ENCODE data around the gene RUVBL1.

Gene RUVBL1

GRCh38 chr3:128062033-128062745 is 61.4 kb downstream of the RUVBL1 start:
- Histone ChIP-seq H3K4me3 (no peak overlapping the region), H3K27ac (no peak overlapping the region)
- no peak for TF ChIP-seq CTCF (IDR thresholded peaks at IDR 0.05)
- no peak for DNase-seq (ENCODE audit: low spot score)

GRCh38 chr3:128060473-128061381 is 62.9 kb downstream of the RUVBL1 start:
- no peak for TF ChIP-seq CTCF (IDR thresholded peaks at IDR 0.05)
- H3K27ac ChIP-seq = no peak overlapping the region
- DNase-seq (ENCODE audit: low spot score) = no peak
- H3K4me3 ChIP-seq = no peak overlapping the region

GRCh38 chr3:128056258-128056657 is 67.4 kb downstream of the RUVBL1 start:
- no peak overlapping the region for H3K4me3 ChIP-seq
- no peak for DNase-seq (ENCODE audit: low spot score)
- TF ChIP-seq CTCF (IDR thresholded peaks at IDR 0.05) = no peak
- H3K27ac ChIP-seq = no peak overlapping the region

- Histone ChIP-seq H3K4me3 (peak overlapping the region; percentile 99), H3K27ac (peak overlapping the region in 1 of 2 donors; percentile 22)
- TF ChIP-seq CTCF (IDR thresholded peaks at IDR 0.05) = no peak
- no peak for DNase-seq (ENCODE audit: low spot score)
Observed at GRCh38 chr3:128054367-128054766, 69.2 kb downstream of the RUVBL1 start.

- peak overlapping the region; percentile 99 for H3K4me3 ChIP-seq
- peak overlapping the region; percentile 14 to 22 for H3K27ac ChIP-seq
- TF ChIP-seq CTCF (IDR thresholded peaks at IDR 0.05) = no peak
- no peak for DNase-seq (ENCODE audit: low spot score)
Observed at GRCh38 chr3:128053614-128054013, 70.0 kb downstream of the RUVBL1 start.

GRCh38 chr3:128052595-128053351 is 70.8 kb downstream of the RUVBL1 start:
- H3K4me3 ChIP-seq = peak overlapping the region; percentile 99
- peak overlapping the region; percentile 96 to 99 for H3K27ac ChIP-seq
- no peak for TF ChIP-seq CTCF (IDR thresholded peaks at IDR 0.05)
- DNase-seq (ENCODE audit: low spot score) = no peak

Data from coronary artery (tissue), 2 donors.